ENCODE data around the gene TENM4. TPM values are rescaled to one million over a fixed set of nuclear protein-coding genes. Genes with fewer than 3 reads are reported as not detected.

The TENM4 gene
- total and polyA plus RNA-seq, 2 of the 8 experiments (the other 6 are each of a cell fraction or from before 2014, with no cell fraction given) = 3.5 to 7.2 TPM

DNA sequence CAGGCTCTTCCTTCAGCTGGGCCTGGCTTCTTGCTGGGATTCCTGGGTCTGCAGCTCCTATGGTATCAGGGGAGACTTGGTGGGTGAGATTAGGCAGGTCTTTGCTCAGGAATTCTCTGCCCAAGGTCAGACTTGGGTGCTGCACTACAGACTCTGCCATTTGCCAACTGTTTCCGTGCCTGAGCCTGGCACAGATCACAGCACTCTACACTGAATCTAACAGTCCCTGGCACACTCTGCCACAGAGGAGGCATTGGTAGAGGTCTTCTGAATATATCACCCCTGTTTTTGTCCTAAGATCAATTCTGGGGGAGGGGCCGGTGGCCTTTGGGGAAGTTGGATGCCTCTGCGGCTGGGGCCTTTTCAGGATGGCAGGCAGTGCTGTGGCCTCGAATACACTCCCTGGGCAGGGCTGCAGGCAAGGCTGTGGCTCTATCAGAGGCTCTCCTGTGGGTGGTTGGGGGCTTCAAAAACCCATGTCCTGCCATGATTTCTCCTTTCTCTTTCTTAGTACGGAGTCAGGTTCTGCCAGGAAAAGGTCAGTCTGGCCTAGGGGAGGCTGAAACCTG is 751.2 kb downstream of the TENM4 start (continued):
- TF ChIP-seq, protein P1, sequence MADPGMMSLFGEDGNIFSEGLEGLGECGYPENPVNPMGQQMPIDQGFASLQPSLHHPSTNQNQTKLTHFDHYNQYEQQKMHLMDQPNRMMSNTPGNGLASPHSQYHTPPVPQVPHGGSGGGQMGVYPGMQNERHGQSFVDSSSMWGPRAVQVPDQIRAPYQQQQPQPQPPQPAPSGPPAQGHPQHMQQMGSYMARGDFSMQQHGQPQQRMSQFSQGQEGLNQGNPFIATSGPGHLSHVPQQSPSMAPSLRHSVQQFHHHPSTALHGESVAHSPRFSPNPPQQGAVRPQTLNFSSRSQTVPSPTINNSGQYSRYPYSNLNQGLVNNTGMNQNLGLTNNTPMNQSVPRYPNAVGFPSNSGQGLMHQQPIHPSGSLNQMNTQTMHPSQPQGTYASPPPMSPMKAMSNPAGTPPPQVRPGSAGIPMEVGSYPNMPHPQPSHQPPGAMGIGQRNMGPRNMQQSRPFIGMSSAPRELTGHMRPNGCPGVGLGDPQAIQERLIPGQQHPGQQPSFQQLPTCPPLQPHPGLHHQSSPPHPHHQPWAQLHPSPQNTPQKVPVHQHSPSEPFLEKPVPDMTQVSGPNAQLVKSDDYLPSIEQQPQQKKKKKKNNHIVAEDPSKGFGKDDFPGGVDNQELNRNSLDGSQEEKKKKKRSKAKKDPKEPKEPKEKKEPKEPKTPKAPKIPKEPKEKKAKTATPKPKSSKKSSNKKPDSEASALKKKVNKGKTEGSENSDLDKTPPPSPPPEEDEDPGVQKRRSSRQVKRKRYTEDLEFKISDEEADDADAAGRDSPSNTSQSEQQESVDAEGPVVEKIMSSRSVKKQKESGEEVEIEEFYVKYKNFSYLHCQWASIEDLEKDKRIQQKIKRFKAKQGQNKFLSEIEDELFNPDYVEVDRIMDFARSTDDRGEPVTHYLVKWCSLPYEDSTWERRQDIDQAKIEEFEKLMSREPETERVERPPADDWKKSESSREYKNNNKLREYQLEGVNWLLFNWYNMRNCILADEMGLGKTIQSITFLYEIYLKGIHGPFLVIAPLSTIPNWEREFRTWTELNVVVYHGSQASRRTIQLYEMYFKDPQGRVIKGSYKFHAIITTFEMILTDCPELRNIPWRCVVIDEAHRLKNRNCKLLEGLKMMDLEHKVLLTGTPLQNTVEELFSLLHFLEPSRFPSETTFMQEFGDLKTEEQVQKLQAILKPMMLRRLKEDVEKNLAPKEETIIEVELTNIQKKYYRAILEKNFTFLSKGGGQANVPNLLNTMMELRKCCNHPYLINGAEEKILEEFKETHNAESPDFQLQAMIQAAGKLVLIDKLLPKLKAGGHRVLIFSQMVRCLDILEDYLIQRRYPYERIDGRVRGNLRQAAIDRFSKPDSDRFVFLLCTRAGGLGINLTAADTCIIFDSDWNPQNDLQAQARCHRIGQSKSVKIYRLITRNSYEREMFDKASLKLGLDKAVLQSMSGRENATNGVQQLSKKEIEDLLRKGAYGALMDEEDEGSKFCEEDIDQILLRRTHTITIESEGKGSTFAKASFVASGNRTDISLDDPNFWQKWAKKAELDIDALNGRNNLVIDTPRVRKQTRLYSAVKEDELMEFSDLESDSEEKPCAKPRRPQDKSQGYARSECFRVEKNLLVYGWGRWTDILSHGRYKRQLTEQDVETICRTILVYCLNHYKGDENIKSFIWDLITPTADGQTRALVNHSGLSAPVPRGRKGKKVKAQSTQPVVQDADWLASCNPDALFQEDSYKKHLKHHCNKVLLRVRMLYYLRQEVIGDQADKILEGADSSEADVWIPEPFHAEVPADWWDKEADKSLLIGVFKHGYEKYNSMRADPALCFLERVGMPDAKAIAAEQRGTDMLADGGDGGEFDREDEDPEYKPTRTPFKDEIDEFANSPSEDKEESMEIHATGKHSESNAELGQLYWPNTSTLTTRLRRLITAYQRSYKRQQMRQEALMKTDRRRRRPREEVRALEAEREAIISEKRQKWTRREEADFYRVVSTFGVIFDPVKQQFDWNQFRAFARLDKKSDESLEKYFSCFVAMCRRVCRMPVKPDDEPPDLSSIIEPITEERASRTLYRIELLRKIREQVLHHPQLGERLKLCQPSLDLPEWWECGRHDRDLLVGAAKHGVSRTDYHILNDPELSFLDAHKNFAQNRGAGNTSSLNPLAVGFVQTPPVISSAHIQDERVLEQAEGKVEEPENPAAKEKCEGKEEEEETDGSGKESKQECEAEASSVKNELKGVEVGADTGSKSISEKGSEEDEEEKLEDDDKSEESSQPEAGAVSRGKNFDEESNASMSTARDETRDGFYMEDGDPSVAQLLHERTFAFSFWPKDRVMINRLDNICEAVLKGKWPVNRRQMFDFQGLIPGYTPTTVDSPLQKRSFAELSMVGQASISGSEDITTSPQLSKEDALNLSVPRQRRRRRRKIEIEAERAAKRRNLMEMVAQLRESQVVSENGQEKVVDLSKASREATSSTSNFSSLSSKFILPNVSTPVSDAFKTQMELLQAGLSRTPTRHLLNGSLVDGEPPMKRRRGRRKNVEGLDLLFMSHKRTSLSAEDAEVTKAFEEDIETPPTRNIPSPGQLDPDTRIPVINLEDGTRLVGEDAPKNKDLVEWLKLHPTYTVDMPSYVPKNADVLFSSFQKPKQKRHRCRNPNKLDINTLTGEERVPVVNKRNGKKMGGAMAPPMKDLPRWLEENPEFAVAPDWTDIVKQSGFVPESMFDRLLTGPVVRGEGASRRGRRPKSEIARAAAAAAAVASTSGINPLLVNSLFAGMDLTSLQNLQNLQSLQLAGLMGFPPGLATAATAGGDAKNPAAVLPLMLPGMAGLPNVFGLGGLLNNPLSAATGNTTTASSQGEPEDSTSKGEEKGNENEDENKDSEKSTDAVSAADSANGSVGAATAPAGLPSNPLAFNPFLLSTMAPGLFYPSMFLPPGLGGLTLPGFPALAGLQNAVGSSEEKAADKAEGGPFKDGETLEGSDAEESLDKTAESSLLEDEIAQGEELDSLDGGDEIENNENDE (IDR thresholded peaks at IDR 0.05; ENCODE audit: insufficient replicate concordance, low read length) = no peak
- TF ChIP-seq HDAC2 (IDR thresholded peaks at IDR 0.05; ENCODE audit: borderline replicate concordance in 1 of 2, low read depth in 2 of 2, low read length in 2 of 2) (no peak), CBX8 (IDR thresholded peaks at IDR 0.05; ENCODE audit: borderline replicate concordance, low read depth, low read length) (no peak), BRCA1 (IDR thresholded peaks at IDR 0.05; ENCODE audit: low read depth, low read length) (no peak), ASH2L (IDR thresholded peaks at IDR 0.05; ENCODE audit: low read length) (no peak), RAD21 (IDR thresholded peaks at IDR 0.05 in 1 of 2, conservative IDR thresholded peaks at IDR 0.05 in 1 of 2; ENCODE audit: low read depth in 2 of 2, low read length in 2 of 2) (no peak), RXRA (IDR thresholded peaks at IDR 0.05; ENCODE audit: insufficient read depth, low read depth, low read length) (no peak), GTF2F1 (IDR thresholded peaks at IDR 0.05; ENCODE audit: borderline replicate concordance, low read depth, low read length) (no peak), CBX5 (IDR thresholded peaks at IDR 0.05; ENCODE audit: low read depth, low read length) (no peak)
- TF ChIP-seq, protein P2, sequence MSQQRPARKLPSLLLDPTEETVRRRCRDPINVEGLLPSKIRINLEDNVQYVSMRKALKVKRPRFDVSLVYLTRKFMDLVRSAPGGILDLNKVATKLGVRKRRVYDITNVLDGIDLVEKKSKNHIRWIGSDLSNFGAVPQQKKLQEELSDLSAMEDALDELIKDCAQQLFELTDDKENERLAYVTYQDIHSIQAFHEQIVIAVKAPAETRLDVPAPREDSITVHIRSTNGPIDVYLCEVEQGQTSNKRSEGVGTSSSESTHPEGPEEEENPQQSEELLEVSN (IDR thresholded peaks at IDR 0.05) = no peak
